Peyer's patch (tissue), 4 donors: Measurements from ENCODE around the gene KIF21A.

Experiments
- CTCF ChIP-seq, 6 experiments: fragments of 450-650 bp in 4 of 6; fragments of 200-600 bp in 2 of 6; sonication (generic) in 1 of 6; IDR thresholded peaks; one replicate each; pipeline ENCODE4 v1.5.1; 2017 to 2019; ENCODE audit warnings: antibody characterized with exemption in 6 of 6, mild to moderate bottlenecking in 3 of 6, moderate library complexity in 1 of 6
- POLR2A ChIP-seq, 2 donors: fragments of 450-650 bp; IDR thresholded peaks; one replicate each; pipeline ENCODE4 v1.5.1; 2017; ENCODE audit warnings: antibody characterized with exemption in 2 of 2, mild to moderate bottlenecking in 2 of 2, moderate library complexity in 2 of 2

- no peak for TF ChIP-seq CTCF (IDR thresholded peaks at IDR 0.05)
- no peak for TF ChIP-seq POLR2A (IDR thresholded peaks at IDR 0.05)
Measured at GRCh38 chr12:39329018-39329417, 113.9 kb downstream of the KIF21A start.
